ENCODE results near the gene BTLA.
"Not testable (repeated sequence)": the region's sequence is repeated elsewhere in the genome, so short reads cannot be mapped to it uniquely, and the experiment has no call there.

The BTLA gene

GRCh38 chr3:112489674-112490479, 9.4 kb downstream of the BTLA start:
- DNase-seq: no peak

GRCh38 chr3:112486811-112487505, 12.3 kb downstream of the BTLA start:
- no peak for DNase-seq

GRCh38 chr3:112484352-112484751, 14.9 kb downstream of the BTLA start:
- no peak for DNase-seq

- DNase-seq: no peak
Observed at GRCh38 chr3:112482675-112483074, 16.6 kb downstream of the BTLA start.

GRCh38 chr3:112481302-112481721, 18.0 kb downstream of the BTLA start:
- DNase-seq: no peak

DNA sequence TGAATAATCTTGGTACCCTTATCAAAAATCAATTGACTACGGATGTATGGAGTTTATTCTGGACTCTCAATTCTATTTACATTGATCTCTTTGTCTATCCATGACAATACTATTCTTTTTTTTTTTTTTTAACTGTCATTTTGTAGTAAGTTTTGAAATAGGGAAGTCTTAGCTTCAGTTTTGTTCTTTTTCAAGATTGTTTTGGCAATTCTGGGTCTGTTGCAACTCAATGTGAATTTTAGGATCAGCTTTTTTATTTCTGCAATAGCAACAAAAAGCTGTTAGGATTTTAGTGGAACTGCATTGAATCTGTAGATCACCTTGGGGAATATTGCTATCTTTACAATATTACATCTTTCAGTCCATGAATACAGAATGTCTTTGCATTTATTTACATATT, 21.4 kb downstream of the BTLA start:
- no peak for DNase-seq

DNA sequence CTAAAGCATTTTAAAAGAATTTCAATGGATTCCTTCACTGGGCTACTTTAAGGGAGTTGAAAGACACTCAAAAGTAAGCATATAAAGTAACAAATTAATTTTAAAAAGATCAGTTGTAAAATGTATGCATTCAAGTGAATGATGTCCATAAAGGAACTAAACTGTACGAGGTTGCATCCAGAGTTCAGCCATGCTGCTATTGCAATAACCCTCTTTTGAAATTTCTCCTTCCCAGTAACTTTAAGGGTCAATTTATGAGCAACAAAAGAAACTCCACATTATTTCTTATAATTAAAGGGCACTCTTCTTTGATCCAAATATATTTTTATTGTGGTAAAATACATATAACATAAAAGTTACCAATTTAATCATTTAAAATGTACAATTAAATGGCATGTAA, 22.9 kb downstream of the BTLA start:
- DNase-seq: no peak

- DNase-seq: no peak
Observed at GRCh38 chr3:112474796-112475195, 24.5 kb downstream of the BTLA start.

- no peak for DNase-seq
Observed at GRCh38 chr3:112472691-112473090, 26.6 kb downstream of the BTLA start.

DNA sequence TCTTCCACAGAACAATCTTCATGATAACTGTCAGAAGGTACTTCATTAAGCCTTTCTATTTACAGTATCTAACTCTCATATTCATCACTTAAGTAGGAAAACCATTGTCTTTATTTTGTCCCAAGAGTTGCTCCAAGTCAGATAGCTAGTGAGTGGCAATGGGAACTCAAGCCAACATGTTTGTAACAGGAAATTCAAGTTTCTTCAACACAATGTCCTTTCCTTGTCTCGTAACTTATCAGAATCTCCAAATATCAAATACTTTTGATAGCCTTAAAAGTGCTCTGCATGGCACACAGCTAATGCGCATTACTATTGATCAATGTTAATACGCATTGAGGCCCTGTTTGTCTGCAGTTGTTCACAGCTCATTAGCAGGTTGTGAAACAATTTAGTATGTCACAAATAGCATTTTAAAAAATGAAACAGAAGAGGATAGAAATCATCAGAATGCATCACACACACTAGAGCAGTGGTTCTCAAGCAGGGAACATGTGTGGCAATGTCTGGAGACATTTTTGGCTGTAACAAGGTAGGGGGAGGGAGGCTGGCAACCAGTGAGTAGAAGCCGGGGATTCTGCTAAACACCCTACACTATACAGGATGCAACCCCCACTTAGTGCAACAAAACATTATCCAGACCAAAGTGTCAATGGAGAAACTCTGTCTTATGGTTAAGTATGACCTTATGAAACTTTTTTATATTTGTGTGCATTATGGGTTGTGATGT, 27.5 kb downstream of the BTLA start:
- DNase-seq: no peak

- no peak for DNase-seq
Observed at GRCh38 chr3:112470788-112471187, 28.5 kb downstream of the BTLA start.

DNA sequence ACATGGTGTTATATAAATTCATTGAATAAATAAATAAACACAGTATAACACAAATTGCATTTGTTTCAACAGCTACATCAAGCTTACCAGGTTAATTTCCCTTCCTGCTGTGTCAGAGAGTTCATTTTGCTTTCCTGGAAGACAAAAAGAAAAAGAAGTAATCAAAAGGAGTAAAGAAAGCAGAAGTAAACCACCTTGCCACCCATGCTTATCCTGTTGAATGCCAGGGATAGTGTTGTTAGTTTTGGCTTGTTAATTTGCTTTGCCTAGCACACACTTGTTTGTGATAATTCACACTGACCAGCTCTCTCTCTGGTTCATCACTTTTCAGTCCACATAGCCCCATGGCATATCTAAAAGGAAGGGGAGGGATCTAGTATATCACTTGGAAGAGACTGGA, 29.6 kb downstream of the BTLA start:
- no peak for DNase-seq

GRCh38 chr3:112467539-112467938, 31.7 kb downstream of the BTLA start:
- no peak for DNase-seq

DNA sequence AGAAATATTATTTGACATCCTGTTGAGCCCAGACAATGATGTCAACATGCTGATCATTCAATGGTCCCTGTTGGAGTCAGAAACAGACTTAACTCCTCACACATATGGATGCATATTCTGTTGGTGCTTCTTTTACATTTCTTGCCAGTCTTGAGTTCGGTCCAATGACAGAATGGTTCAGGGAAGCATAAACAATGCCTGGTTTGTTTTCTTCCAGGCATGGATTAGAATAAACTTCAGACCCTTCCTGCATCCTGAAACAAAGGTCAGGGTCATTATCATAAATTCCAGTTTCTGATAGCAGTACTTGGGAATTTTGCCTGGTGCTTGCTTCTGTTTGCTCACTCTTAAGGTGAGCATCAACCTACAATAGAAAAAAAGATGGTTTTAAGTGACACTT, 33.3 kb downstream of the BTLA start:
- DNase-seq: no peak

- DNase-seq: no peak
Observed at GRCh38 chr3:112464264-112464663, 35.0 kb downstream of the BTLA start.

GRCh38 chr3:112463250-112463649, 36.0 kb downstream of the BTLA start:
- DNase-seq: no peak

DNA sequence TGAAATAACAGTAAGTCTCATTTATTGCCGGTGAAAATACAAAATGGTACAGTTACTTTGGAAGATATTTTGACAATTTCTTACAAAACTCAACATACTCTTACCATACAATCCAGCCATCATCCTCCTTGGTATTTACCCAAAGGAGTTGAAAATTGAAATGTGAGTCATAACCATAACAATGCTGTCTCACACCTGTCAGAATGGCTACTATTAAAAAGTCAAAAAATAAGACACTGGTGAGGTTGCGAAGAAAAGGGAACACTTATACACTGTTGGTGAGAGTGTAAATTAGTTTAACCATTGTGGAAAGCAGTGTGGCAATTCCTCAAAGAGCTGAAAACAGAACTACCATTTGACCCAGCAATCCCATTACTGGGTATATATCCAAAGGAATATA, 37.5 kb downstream of the BTLA start:
- not testable (repeated sequence) for DNase-seq

DNA sequence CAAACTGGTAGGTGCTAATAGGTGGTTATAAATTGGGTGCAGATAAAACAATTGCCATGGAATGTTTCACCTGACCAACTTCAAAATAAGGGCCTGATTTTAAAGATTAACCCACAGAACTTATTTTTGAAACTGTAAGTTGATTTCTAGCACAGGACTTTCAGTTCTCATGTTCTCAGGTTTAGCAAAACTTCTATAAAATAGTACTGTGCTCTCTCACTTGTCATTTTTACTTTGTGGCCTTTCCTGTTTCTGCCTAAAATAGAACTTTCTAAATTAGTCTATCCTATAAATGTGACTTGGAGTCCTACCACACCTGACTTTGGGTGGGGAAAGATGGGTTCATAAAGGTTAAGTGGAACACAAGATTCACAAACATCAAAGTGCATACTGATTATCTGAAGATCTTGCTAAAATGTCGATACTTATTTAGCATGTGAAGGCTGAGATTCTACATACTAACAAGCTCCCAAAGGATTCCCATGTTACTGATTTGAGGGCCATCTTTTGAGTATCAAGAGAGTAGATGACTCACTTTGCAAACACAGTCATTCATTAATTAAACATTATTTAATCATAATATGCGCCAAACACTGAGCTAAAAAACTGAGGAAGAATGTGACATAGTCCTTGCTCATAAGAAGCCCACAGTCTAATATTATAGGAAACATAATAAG, 38.6 kb downstream of the BTLA start:
- DNase-seq: no peak

- DNase-seq: no peak
Observed at GRCh38 chr3:112459750-112460149, 39.5 kb downstream of the BTLA start.

DNA sequence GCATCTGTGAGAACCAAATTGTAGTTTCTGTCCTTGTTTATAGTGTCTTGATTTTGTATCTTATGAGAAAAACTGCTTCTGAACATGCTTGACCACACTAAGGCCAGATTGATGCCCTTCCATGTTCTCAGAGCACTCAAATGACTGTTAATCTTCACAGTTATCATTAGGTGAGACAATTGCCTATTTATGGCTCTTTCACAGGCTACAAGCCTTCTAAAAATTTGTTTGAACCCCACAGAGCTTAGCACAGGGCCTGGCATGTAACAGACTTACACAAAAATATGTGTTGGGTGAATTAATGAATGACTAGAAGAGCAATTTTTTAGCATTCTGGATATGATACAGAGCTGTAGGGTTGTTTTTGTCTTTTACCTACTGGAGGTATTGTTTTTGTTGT, 43.1 kb downstream of the BTLA start:
- DNase-seq: no peak

DNA sequence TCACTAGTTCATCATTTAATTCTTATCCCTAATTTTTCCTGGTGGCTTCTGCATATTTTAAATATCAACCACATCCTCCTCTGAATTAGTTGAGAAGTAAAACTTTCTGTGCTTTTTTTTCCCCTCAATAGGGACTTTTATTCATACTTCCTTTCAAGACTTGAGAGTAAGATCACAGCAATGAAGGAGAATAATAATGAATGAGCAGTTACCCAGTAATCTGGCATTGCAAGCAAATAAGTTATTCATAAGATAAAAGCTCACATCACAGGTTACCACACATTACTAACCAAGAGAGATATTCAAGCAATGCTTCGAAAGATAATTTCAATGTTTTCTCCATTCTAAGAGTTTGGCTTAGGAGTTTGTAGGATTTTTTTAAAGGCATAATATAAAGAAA, 50.3 kb downstream of the BTLA start:
- no peak for DNase-seq

DNA sequence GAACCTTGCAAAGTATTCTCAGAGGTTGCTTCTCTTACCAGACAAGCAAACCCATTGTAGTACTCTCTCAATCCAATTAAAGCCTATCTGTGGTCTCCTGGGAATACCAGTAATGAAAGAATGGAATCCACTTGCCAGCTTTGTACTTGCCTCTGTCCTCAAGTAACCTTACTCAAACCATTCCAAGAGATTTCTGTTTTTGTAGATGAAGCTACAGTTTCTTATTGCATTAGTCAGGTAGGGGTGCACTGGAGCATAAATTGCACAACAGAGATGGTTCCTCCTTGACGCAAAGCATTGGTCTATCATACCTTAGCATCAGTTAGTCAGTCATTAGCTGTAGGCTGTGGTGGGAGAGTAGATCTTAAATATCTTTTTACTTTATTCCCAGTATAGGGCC, 52.9 kb downstream of the BTLA start:
- no peak for DNase-seq

DNA sequence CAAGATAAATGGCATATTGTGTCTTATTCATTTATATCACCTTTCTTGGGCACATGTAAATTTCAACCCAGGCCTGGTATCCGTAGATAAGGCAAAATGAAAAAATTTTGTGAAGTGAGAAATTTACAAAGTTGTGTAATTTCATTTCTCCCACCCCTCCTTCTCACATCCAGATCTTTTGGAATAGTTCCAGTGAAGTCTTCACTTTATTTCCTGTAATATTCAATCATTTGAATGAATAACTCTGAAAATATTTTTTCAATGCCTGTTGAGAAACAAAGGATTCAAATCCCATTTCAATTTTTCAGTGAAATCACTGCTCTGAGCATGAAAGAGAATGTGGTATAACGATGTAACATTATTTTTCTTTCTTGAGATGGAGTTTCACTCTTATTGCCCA, 53.4 kb downstream of the BTLA start:
- DNase-seq: no peak
